Brain microvascular endothelial cell (primary cell): ENCODE data around the gene CER1.
A peak's percentile ranks its signal among the peaks of the same experiment; 100 is the strongest.

Source experiments
- DNase-seq: peaks from one replicate; pipeline ENCODE4 v3.0.0-alpha.2; 2020
- H3K27ac ChIP-seq: fragments of 250-450 bp; sonication (Bioruptor Pico); 2 replicates; pipeline ENCODE4 v1.5.1; 2020; ENCODE audit warnings: mild to moderate bottlenecking, moderate library complexity
- H3K27me3 ChIP-seq: fragments of 250-450 bp; sonication (Bioruptor Pico); replicated peaks from 2 replicates; pipeline ENCODE4 v1.5.1; 2020; ENCODE audit warnings: mild to moderate bottlenecking
- H3K36me3 ChIP-seq: fragments of 250-450 bp; sonication (Bioruptor Pico); replicated peaks from 2 replicates; pipeline ENCODE4 v1.5.1; 2020; ENCODE audit warnings: mild to moderate bottlenecking
- H3K4me3 ChIP-seq: 2 replicates; pipeline ENCODE4 v1.5.1; 2011; ENCODE audit warnings: low read depth, mild to moderate bottlenecking, control low read depth, low read length, moderate library complexity
- in situ Hi-C: cut with HindIII; loops from 2 replicates; pipeline ENCODE4 v1.10.0; 2017; ENCODE audit warnings: low sequenced_read_pairs, low pct_ligation_motif_present
- TF ChIP-seq, protein P1 (sequence below): IDR thresholded peaks from 2 replicates; pipeline ENCODE4 v1.5.1; 2011; ENCODE audit warnings: low read depth, mild to moderate bottlenecking, moderate library complexity, low read length, control low read depth, inconsistent platforms; ENCODE audit errors: missing control alignments

Gene CER1

DNA sequence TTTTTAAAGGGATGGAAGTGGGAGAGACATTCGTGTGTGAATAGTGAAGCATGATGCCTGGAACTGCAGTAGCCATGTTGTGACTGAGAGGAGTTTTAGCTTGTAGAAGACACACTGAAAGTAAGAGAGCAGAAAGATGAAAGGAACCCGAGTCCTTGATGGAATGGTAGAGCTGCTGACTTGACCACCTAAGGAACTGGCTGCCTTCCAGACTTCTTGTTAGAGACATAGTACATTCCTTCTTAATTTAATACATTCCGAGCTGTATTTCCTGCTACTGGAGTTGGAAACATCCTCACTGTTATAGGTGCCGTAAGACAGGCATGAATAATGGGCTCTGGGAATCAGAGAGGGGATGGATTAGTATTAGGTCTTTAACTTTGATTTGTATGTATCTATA, 7.4 kb downstream of the CER1 start:
- in situ Hi-C loops, result no loop called here
- H3K27ac ChIP-seq, result no peak overlapping the region
- H3K36me3 ChIP-seq, result no peaks in the 10 kb centered on the region
- DNase-seq, result peak; percentile 5
- H3K27me3 ChIP-seq, result no peaks in the 10 kb centered on the region
- H3K4me3 ChIP-seq, result no peak overlapping the region
- TF ChIP-seq, protein P1, sequence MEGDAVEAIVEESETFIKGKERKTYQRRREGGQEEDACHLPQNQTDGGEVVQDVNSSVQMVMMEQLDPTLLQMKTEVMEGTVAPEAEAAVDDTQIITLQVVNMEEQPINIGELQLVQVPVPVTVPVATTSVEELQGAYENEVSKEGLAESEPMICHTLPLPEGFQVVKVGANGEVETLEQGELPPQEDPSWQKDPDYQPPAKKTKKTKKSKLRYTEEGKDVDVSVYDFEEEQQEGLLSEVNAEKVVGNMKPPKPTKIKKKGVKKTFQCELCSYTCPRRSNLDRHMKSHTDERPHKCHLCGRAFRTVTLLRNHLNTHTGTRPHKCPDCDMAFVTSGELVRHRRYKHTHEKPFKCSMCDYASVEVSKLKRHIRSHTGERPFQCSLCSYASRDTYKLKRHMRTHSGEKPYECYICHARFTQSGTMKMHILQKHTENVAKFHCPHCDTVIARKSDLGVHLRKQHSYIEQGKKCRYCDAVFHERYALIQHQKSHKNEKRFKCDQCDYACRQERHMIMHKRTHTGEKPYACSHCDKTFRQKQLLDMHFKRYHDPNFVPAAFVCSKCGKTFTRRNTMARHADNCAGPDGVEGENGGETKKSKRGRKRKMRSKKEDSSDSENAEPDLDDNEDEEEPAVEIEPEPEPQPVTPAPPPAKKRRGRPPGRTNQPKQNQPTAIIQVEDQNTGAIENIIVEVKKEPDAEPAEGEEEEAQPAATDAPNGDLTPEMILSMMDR, result no peak

DNA sequence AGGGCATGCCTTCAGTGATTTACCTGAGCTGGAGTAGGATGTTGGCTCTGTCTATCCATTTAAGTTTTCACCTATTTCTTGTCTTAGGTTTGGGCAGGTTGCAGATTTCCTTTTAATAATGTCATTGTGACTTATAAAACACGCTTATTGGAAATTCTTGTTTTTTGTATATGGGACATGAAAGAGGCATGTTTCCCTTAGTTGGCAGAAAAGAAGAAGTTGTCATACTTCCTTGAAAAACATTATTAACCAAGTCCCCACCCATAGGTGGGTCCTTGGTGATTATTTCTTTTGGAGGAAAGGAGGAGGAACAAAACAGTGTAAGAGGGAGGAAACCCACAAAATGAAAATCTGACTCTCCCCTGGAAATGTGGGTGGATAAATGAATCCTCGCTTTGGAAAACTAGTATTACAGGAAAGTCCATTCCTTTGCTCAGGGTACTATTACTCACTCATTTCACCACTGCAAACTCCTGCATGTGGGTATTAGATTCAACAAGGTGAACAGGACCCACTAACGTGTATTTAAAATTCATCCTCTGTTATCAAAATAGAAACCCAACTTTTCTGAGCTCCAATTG, 9.3 kb downstream of the CER1 start:
- no peaks in the 10 kb centered on the region for H3K27me3 ChIP-seq
- H3K36me3 ChIP-seq, result no peaks in the 10 kb centered on the region
- in situ Hi-C loops, result no loop called here
- no peak overlapping the region for H3K4me3 ChIP-seq
- TF ChIP-seq, protein P1, result no peak
- H3K27ac ChIP-seq, result no peak overlapping the region
- DNase-seq, result no peak

DNA sequence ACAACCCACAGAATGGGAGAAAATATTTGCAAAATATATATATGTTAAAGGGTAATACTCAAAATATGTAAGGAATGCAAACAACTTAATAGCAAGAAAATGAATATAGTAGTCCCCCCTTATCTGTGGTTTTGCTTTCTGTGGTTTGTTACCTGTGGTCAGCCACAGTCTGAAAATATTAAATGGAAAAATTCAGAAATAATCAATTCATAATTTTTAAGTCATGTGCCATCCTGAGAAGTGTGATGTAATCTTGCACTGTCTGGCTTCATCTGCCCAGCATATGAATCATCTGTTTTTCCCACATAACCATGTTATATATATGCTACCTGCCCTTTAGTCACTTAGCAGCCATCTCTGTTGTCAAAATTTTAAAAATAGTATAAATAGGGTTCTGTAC, 11.7 kb downstream of the CER1 start:
- DNase-seq, result peak; percentile 73
- TF ChIP-seq, protein P1, result no peak
- Histone ChIP-seq H3K27ac (no peak overlapping the region), H3K36me3 (no peaks in the 10 kb centered on the region), H3K27me3 (no peaks in the 10 kb centered on the region), H3K4me3 (no peak overlapping the region)
- in situ Hi-C loops, result no loop called here

DNA sequence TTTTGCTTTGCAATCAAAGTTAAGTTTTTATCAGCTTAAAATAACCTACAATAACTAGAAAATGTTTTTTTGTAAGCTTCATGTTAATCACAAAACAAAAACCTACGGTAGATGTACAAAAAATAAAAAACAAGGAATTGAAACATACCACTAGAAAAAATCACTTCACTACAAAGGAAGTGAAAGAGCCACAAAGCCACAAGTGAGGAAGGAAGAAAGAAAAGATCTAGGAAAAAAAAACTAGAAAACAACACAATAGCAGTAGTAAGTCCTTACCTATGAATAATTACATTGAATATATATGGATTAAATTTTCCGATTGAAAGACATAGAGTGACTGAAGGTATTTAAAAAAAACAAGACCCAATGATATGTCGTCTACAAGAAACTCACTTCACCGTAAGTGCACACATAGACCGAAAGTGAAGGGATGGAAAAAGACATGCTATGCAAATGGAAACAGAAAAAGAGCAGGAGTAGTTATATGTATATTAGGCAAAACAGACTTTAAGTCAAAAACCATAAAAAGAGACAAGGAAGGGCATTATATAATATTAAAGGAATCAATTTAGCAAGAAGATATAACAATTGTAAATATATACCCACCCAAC, 15.9 kb downstream of the CER1 start:
- TF ChIP-seq, protein P1, result no peak
- in situ Hi-C loops, result no loop called here
- H3K27ac ChIP-seq, result no peak overlapping the region
- no peaks in the 10 kb centered on the region for H3K27me3 ChIP-seq
- no peak overlapping the region for H3K4me3 ChIP-seq
- no peaks in the 10 kb centered on the region for H3K36me3 ChIP-seq
- no peak for DNase-seq

DNA sequence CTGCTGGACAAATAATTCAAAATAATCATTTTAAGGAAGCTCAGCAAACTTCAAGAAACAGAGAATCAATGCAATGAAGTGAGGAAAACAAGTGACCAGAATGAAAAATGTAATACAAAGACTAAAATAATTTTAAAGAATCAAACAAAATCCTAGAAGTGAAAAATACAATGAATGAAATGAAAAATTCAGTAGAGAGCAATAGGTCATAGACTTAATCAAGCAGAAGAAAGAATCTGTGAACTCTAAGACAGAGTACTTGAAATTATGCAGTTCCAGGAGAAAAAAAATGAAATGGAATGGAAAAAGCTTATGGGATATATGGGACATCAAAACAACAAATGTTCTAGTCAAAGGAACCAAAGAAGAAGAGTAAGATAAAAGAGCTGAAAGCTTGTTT, 17.5 kb downstream of the CER1 start:
- in situ Hi-C loops, result no loop called here
- Histone ChIP-seq H3K36me3 (no peaks in the 10 kb centered on the region), H3K27me3 (no peaks in the 10 kb centered on the region), H3K4me3 (no peak overlapping the region), H3K27ac (no peak overlapping the region)
- TF ChIP-seq, protein P1, result no peak
- no peak for DNase-seq

DNA sequence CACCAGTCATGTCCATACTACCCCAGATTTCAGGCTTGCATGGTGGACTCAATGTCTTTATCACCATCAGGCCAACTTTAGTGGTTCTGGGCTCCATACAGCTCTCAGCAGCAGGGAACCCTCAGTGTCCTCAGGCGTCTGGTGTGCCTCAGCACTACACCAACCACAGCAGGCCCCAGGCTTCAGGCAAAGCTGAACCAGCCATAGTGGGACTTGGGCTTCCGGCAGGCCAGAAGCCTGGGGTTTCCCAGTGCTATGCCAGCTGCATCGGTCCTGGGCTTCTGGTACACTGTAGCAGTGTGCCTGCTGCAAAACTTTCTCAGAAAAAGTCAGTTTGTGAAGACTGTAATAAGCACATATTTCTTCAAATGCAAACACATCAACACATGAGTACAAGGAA, 18.3 kb downstream of the CER1 start:
- no peaks in the 10 kb centered on the region for H3K36me3 ChIP-seq
- TF ChIP-seq, protein P1, result no peak
- H3K27ac ChIP-seq, result no peak overlapping the region
- no peaks in the 10 kb centered on the region for H3K27me3 ChIP-seq
- no peak overlapping the region for H3K4me3 ChIP-seq
- in situ Hi-C loops, result no loop called here
- no peak for DNase-seq
